WTC11 (cell line): ENCODE measurements around the gene MMP7. TPM values are rescaled to one million over a fixed set of nuclear protein-coding genes. Genes with fewer than 3 reads are reported as not detected.

ENCODE experiments used
- ATAC-seq: fragments of 200-7000 bp; cut with Tn5 transposase; 2 replicates; pipeline ENCODE4 v1.10.0; 2021; ENCODE audit warnings: mild to moderate bottlenecking, moderate library complexity
- CTCF ChIA-PET: fragments of 300-600 bp; sonication (Branson Sonifier 250); formaldehyde crosslinking; loops from one replicate; lab custom pipeline; 2021; ENCODE audit warnings: antibody characterized with exemption; lab: Charles Lee
- POLR2A ChIA-PET: fragments of 350-600 bp; sonication (Branson Sonifier 250); formaldehyde crosslinking; loops from one replicate; lab custom pipeline; 2021; ENCODE audit warnings: antibody characterized with exemption; lab: Charles Lee
- DNase-seq: peaks from one replicate; pipeline ENCODE4 v3.0.0; 2021; ENCODE audit warnings: low spot score
- H3K27ac Mint-ChIP-seq: 2 replicates; pipeline ENCODE4 v1.8.0; 2021; ENCODE audit warnings: mixed read lengths
- H3K27me3 Mint-ChIP-seq: 2 replicates; pipeline ENCODE4 v1.8.0; 2021; ENCODE audit warnings: low read depth, mild to moderate bottlenecking, moderate library complexity, mixed read lengths
- H3K36me3 Mint-ChIP-seq: 2 replicates; pipeline ENCODE4 v1.8.0; 2021; ENCODE audit warnings: mixed read lengths
- H3K4me1 Mint-ChIP-seq: 2 replicates; pipeline ENCODE4 v1.8.0; 2022; ENCODE audit warnings: mixed read lengths
- H3K4me3 Mint-ChIP-seq: 2 replicates; pipeline ENCODE4 v1.8.0; 2021; ENCODE audit warnings: mild to moderate bottlenecking, moderate library complexity, mixed read lengths
- H3K9me3 Mint-ChIP-seq: 2 replicates; pipeline ENCODE4 v1.8.0; 2021; ENCODE audit warnings: mixed read lengths
- ARID4B ChIP-seq: sonication (generic); formaldehyde crosslinking; IDR thresholded peaks from 2 replicates; pipeline ENCODE4 v1.8.0; 2023; ENCODE audit warnings: missing genetic modification reagents, mild to moderate bottlenecking, borderline replicate concordance
- CBFB ChIP-seq: sonication (generic); formaldehyde crosslinking; IDR thresholded peaks from 2 replicates; pipeline ENCODE4 v1.8.1; 2022; ENCODE audit warnings: mild to moderate bottlenecking, low read depth, missing genetic modification reagents
- CREB1 ChIP-seq: sonication (generic); formaldehyde crosslinking; IDR thresholded peaks from 2 replicates; pipeline ENCODE4 v1.8.0; 2023; ENCODE audit warnings: mild to moderate bottlenecking, missing genetic modification reagents
- CREM ChIP-seq: sonication (generic); formaldehyde crosslinking; IDR thresholded peaks from 2 replicates; pipeline ENCODE4 v1.8.1; 2022; ENCODE audit warnings: mild to moderate bottlenecking, missing genetic modification reagents, moderate library complexity
- E2F4 ChIP-seq: sonication (generic); formaldehyde crosslinking; IDR thresholded peaks from 2 replicates; pipeline ENCODE4 v1.8.1; 2022; ENCODE audit warnings: low read depth, mild to moderate bottlenecking, moderate library complexity, missing genetic modification reagents, borderline replicate concordance
- HMGXB4 ChIP-seq: sonication (generic); formaldehyde crosslinking; IDR thresholded peaks from 2 replicates; pipeline ENCODE4 v1.8.1; 2023; ENCODE audit warnings: mild to moderate bottlenecking, moderate library complexity, missing genetic modification reagents
- JUN ChIP-seq: sonication (generic); formaldehyde crosslinking; IDR thresholded peaks from 2 replicates; pipeline ENCODE4 v1.8.0; 2023; ENCODE audit warnings: mild to moderate bottlenecking, missing genetic modification reagents
- KAT7 ChIP-seq: sonication (generic); formaldehyde crosslinking; IDR thresholded peaks from 2 replicates; pipeline ENCODE4 v1.8.1; 2023; ENCODE audit warnings: missing genetic modification reagents, mild to moderate bottlenecking, borderline replicate concordance
- MAX ChIP-seq: sonication (generic); formaldehyde crosslinking; IDR thresholded peaks from 2 replicates; pipeline ENCODE4 v1.8.0; 2022; ENCODE audit warnings: mild to moderate bottlenecking, missing genetic modification reagents
- NFYB ChIP-seq: sonication (generic); formaldehyde crosslinking; conservative IDR thresholded peaks from 2 replicates; pipeline ENCODE4 v1.8.0; 2022; ENCODE audit warnings: low read depth, missing genetic modification reagents
- NR2C2 ChIP-seq: sonication (generic); formaldehyde crosslinking; IDR thresholded peaks from 2 replicates; pipeline ENCODE4 v1.8.0; 2022; ENCODE audit warnings: mild to moderate bottlenecking, missing genetic modification reagents
- PRRX2 ChIP-seq: fragments of 250-450 bp; sonication (Bioruptor Pico); IDR thresholded peaks from 2 replicates; pipeline ENCODE4 v1.8.0; 2021; ENCODE audit warnings: mild to moderate bottlenecking
- RELA ChIP-seq: sonication (generic); formaldehyde crosslinking; IDR thresholded peaks from 2 replicates; pipeline ENCODE4 v1.8.1; 2022; ENCODE audit warnings: missing genetic modification reagents, mild to moderate bottlenecking, borderline replicate concordance
- STAT6 ChIP-seq: sonication (generic); formaldehyde crosslinking; conservative IDR thresholded peaks from 2 replicates; pipeline ENCODE4 v1.8.1; 2023; ENCODE audit warnings: mild to moderate bottlenecking, low read depth, missing genetic modification reagents, moderate library complexity
- TCF7 ChIP-seq: sonication (generic); formaldehyde crosslinking; IDR thresholded peaks from 2 replicates; pipeline ENCODE4 v1.8.0; 2022; ENCODE audit warnings: mild to moderate bottlenecking, low read depth, missing genetic modification reagents, moderate library complexity
- ZBTB21 ChIP-seq: sonication (generic); formaldehyde crosslinking; IDR thresholded peaks from 2 replicates; pipeline ENCODE4 v1.8.1; 2023; ENCODE audit warnings: mild to moderate bottlenecking, missing genetic modification reagents, borderline replicate concordance
- ZNF232 ChIP-seq: sonication (generic); formaldehyde crosslinking; IDR thresholded peaks from 2 replicates; pipeline ENCODE4 v1.8.0; 2022; ENCODE audit warnings: mild to moderate bottlenecking, missing genetic modification reagents
- total RNA-seq: library from RNA; stranded (reverse); gene quantifications from 3 replicates; pipeline ENCODE4 v1.2.3, GENCODE V29; 2021
- TF ChIP-seq, protein P1 (sequence below): sonication (generic); formaldehyde crosslinking; IDR thresholded peaks from 2 replicates; pipeline ENCODE4 v1.8.0; 2022; ENCODE audit warnings: missing genetic modification reagents
- TF ChIP-seq, protein P2 (sequence below): sonication (generic); formaldehyde crosslinking; IDR thresholded peaks from 2 replicates; pipeline ENCODE4 v1.8.0; 2022; ENCODE audit warnings: mild to moderate bottlenecking, missing genetic modification reagents

MMP7 gene
- total RNA-seq, 1 experiment from 2014 or later: 0.50 TPM

DNA sequence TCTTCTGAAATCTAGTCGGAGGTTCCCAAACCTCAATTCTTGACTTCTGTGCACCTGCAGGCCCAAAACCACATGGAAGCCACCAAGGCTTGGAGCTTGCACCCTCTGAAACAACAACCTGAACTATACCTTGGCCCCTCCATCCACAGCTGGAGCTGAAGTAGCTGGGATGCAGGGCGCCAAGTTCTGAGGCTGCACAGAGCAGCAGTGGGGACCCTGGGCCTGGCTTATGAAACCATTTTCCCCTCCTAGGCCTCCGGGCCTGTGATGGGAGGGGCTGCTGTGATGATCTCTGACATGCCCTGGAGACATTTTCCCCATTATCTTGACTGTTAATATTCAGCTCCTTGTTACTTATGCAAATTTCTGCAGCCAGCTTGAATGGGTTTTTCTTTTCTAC, 38.3 kb upstream of the MMP7 start:
- Mint-ChIP-seq H3K27ac (no peak overlapping the region), H3K9me3 (peaks cover 51% of the 10 kb centered on the region)

More for the DNA sequence above, 38.3 kb upstream of the MMP7 start:
- DNase-seq: no peak
- CTCF ChIA-PET: no interaction called here
- H3K27me3 Mint-ChIP-seq: peaks cover 3% of the 10 kb centered on the region; the same call in 1 of the 2 replicates
- no peaks in the 10 kb centered on the region for H3K4me1 Mint-ChIP-seq
- H3K36me3 Mint-ChIP-seq: peaks cover 39% of the 10 kb centered on the region
- POLR2A ChIA-PET: no interaction called here
- no peak overlapping the region for H3K4me3 Mint-ChIP-seq
- ATAC-seq: no peak
- TF ChIP-seq, protein P1, sequence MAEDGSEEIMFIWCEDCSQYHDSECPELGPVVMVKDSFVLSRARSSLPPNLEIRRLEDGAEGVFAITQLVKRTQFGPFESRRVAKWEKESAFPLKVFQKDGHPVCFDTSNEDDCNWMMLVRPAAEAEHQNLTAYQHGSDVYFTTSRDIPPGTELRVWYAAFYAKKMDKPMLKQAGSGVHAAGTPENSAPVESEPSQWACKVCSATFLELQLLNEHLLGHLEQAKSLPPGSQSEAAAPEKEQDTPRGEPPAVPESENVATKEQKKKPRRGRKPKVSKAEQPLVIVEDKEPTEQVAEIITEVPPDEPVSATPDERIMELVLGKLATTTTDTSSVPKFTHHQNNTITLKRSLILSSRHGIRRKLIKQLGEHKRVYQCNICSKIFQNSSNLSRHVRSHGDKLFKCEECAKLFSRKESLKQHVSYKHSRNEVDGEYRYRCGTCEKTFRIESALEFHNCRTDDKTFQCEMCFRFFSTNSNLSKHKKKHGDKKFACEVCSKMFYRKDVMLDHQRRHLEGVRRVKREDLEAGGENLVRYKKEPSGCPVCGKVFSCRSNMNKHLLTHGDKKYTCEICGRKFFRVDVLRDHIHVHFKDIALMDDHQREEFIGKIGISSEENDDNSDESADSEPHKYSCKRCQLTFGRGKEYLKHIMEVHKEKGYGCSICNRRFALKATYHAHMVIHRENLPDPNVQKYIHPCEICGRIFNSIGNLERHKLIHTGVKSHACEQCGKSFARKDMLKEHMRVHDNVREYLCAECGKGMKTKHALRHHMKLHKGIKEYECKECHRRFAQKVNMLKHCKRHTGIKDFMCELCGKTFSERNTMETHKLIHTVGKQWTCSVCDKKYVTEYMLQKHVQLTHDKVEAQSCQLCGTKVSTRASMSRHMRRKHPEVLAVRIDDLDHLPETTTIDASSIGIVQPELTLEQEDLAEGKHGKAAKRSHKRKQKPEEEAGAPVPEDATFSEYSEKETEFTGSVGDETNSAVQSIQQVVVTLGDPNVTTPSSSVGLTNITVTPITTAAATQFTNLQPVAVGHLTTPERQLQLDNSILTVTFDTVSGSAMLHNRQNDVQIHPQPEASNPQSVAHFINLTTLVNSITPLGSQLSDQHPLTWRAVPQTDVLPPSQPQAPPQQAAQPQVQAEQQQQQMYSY (CRISPR knock-in tag): no peak
- TF ChIP-seq STAT6 (no peak), JUN (CRISPR knock-in tag) (no peak), PRRX2 (CRISPR knock-in tag) (no peak), CBFB (CRISPR knock-in tag) (no peak), ARID4B (CRISPR knock-in tag) (no peak), KAT7 (CRISPR knock-in tag) (no peak), HMGXB4 (CRISPR knock-in tag) (no peak), NFYB (CRISPR knock-in tag) (no peak), CREM (CRISPR knock-in tag) (no peak), ZNF232 (CRISPR knock-in tag) (no peak), ZBTB21 (CRISPR knock-in tag) (no peak), TCF7 (CRISPR knock-in tag) (no peak), CREB1 (CRISPR knock-in tag) (no peak), MAX (CRISPR knock-in tag) (no peak), RELA (CRISPR knock-in tag) (no peak), NR2C2 (CRISPR knock-in tag) (no peak), E2F4 (CRISPR knock-in tag) (no peak)
- TF ChIP-seq, protein P2, sequence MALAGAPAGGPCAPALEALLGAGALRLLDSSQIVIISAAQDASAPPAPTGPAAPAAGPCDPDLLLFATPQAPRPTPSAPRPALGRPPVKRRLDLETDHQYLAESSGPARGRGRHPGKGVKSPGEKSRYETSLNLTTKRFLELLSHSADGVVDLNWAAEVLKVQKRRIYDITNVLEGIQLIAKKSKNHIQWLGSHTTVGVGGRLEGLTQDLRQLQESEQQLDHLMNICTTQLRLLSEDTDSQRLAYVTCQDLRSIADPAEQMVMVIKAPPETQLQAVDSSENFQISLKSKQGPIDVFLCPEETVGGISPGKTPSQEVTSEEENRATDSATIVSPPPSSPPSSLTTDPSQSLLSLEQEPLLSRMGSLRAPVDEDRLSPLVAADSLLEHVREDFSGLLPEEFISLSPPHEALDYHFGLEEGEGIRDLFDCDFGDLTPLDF (CRISPR knock-in tag): no peak
